AG04449 (cell line): ENCODE results near the gene SAMD4B.
"Not testable (repeated sequence)": the region's sequence is repeated elsewhere in the genome, so short reads cannot be mapped to it uniquely, and the experiment has no call there.

Experiments used
- CTCF ChIA-PET: fragments of 350-600 bp; formaldehyde crosslinking; extraction: SDS; loops from one replicate; lab custom pipeline; 2021; ENCODE audit warnings: antibody characterized with exemption; lab: Yijun Ruan, JAX
- POLR2A ChIA-PET: fragments of 400-600, 350-600 bp; formaldehyde crosslinking; extraction: SDS; loops from one replicate; lab custom pipeline; 2020; ENCODE audit warnings: antibody characterized with exemption, inconsistent platforms; lab: Yijun Ruan, JAX
- DNase-seq: peaks from one replicate; pipeline ENCODE4 v3.0.0-alpha.2; 2010; ENCODE audit warnings: low read depth, low spot score
- H3K4me3 ChIP-seq: 2 replicates; pipeline ENCODE4 v1.5.1; 2011; ENCODE audit warnings: low read depth, mild to moderate bottlenecking, control low read depth, low read length
- CTCF ChIP-seq: IDR thresholded peaks from one replicate; pipeline ENCODE4 v1.5.1; 2011; ENCODE audit warnings: mild to moderate bottlenecking, moderate library complexity, low read length, control low read depth, inconsistent platforms; ENCODE audit not compliant: insufficient read depth; ENCODE audit errors: missing control alignments

The SAMD4B gene

GRCh38 chr19:39377373-39378362 is 35.4 kb downstream of the SAMD4B start:
- ChIA-PET POLR2A (no interaction called here), CTCF (interaction anchor here (0.9 to 4.4 kb wide), 2 partner anchors 21 to 34 kb away, joined by 4 to 15 read pairs; partner anchors contain the start of gene PLEKHG2)
- no peak overlapping the region for H3K4me3 ChIP-seq
- DNase-seq, result no peak
- no peak for TF ChIP-seq CTCF

GRCh38 chr19:39379366-39379765 is 37.1 kb downstream of the SAMD4B start:
- POLR2A ChIA-PET, result not testable (repeated sequence)

GRCh38 chr19:39379865-39380396 is 37.7 kb downstream of the SAMD4B start:
- H3K4me3 ChIP-seq, result no peak overlapping the region
- ChIA-PET CTCF (interaction anchor here (4.4 kb wide), 1 partner anchor 19 kb away, joined by 15 read pairs; no protein-coding TSS in a partner anchor), POLR2A (no interaction called here)
- DNase-seq, result no peak
- TF ChIP-seq CTCF, result no peak

More at GRCh38 chr19:39379366-39379765, 37.1 kb downstream of the SAMD4B start:
- not testable (repeated sequence) for DNase-seq, H3K4me3 ChIP-seq
- CTCF ChIA-PET, result interaction anchor here (4.4 kb wide), 1 partner anchor 20 kb away, joined by 15 read pairs; no protein-coding TSS in a partner anchor

GRCh38 chr19:39380521-39381502 is 38.6 kb downstream of the SAMD4B start:
- POLR2A ChIA-PET, result interaction anchor here (1.1 kb wide), 1 partner anchor 10 kb away, joined by 4 read pairs; the partner anchor contains the start of genes MED29 and PAF1
- H3K4me3 ChIP-seq, result no peak overlapping the region
- CTCF ChIA-PET, result interaction anchor here (2.1 to 4.4 kb wide), 2 partner anchors 11 to 18 kb away, joined by 5 to 15 read pairs; partner anchors contain the start of genes MED29 and PAF1
- no peak for DNase-seq
- no peak for TF ChIP-seq CTCF

GRCh38 chr19:39381910-39382611 is 39.8 kb downstream of the SAMD4B start:
- no peak overlapping the region for H3K4me3 ChIP-seq
- POLR2A ChIA-PET, result interaction anchor here (1.0 to 1.2 kb wide), 2 partner anchors 9 to 26 kb away, joined by 3 read pairs; partner anchors contain the start of genes MED29 and PAF1
- no peak for TF ChIP-seq CTCF
- CTCF ChIA-PET, result interaction anchor here (1.1 to 2.1 kb wide), 3 partner anchors 9 to 16 kb away, joined by 3 to 5 read pairs (median 3); partner anchors contain the start of genes MED29 and PAF1
- DNase-seq, result no peak
